ENCODE data around the gene NOC2L.
A peak's percentile ranks its signal among the peaks of the same experiment; 100 is the strongest.

- peak; percentile 82 to 100 (median 96) for TF ChIP-seq CTCF (IDR thresholded peaks at IDR 0.05)
- no peak for TF ChIP-seq POLR2A (IDR thresholded peaks at IDR 0.05)
These were observed 54.6 kb downstream of the NOC2L start for GRCh38 chr1:904310-904950.
